ENCODE measurements around the gene FBN2. TPM values are rescaled to one million over a fixed set of nuclear protein-coding genes. Genes with fewer than 3 reads are reported as not detected.

The FBN2 gene
- total RNA-seq, 1 donor from 2014 or later, result 25.2 TPM

DNA sequence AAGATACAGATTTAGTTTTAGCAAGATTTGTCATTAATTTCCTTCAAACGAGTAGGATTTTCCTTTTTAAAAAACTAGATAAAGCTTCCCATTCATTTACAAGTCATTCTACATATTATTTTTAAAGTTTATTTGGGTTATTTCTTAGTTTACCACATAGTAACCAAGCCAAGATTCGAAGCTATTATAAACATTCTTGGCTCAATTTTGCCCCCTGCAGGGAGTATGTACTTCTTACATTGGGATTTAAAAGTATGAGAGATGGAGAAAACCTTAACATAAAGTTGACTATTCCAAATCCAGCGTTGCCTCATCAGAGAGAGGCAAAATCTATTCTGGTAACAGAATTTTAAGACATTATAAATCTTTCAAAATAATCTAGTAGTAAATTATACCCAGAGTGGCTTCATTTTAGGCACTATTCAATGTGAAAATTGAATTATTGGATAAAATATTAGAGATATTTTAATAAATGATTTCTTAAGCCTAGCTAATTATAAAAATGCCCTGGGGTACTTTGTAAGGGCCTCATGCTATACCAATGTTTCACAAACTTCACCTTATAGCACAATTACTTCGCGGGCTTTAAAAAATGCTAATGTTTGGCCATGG is 39.1 kb downstream of the FBN2 start:
- Histone ChIP-seq H3K27me3 (ENCODE audit: control insufficient read depth, insufficient read depth, low read length) (no peaks in the 10 kb centered on the region), H3K36me3 (ENCODE audit: control insufficient read depth, insufficient read depth, low read length) (no peaks in the 10 kb centered on the region), H3K4me3 (ENCODE audit: low read depth, low read length) (no peak overlapping the region)
- TF ChIP-seq, protein P1, sequence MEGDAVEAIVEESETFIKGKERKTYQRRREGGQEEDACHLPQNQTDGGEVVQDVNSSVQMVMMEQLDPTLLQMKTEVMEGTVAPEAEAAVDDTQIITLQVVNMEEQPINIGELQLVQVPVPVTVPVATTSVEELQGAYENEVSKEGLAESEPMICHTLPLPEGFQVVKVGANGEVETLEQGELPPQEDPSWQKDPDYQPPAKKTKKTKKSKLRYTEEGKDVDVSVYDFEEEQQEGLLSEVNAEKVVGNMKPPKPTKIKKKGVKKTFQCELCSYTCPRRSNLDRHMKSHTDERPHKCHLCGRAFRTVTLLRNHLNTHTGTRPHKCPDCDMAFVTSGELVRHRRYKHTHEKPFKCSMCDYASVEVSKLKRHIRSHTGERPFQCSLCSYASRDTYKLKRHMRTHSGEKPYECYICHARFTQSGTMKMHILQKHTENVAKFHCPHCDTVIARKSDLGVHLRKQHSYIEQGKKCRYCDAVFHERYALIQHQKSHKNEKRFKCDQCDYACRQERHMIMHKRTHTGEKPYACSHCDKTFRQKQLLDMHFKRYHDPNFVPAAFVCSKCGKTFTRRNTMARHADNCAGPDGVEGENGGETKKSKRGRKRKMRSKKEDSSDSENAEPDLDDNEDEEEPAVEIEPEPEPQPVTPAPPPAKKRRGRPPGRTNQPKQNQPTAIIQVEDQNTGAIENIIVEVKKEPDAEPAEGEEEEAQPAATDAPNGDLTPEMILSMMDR (IDR thresholded peaks at IDR 0.05; ENCODE audit: insufficient read depth, low read length, poor library complexity, severe bottlenecking), result peak; percentile 46
- DNase-seq (ENCODE audit: low read depth), result peak; percentile 16

DNA sequence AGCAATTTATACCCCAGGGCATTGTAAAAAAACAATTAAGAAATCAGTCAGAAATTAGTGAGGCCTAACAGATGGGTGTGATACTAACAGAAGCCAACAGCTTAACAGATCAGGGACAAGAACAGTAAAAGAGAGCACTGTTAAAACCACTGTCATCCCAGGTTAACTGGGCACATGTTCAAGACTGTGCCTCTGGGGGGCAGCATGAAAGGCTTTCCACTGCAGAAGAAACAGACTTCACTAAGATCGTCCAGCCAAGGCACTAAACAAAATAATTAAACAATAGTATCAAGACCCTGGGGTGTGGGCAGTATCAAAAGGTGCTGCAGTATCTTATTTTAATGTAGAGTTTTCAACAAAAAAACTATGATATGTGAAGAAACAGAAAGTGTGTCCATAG is 43.5 kb downstream of the FBN2 start:
- Histone ChIP-seq H3K36me3 (ENCODE audit: control insufficient read depth, insufficient read depth, low read length) (no peaks in the 10 kb centered on the region), H3K4me3 (ENCODE audit: low read depth, low read length) (no peak overlapping the region), H3K27me3 (ENCODE audit: control insufficient read depth, insufficient read depth, low read length) (no peaks in the 10 kb centered on the region)
- no peak for DNase-seq (ENCODE audit: low read depth)
- TF ChIP-seq, protein P1 (IDR thresholded peaks at IDR 0.05; ENCODE audit: insufficient read depth, low read length, poor library complexity, severe bottlenecking), result no peak

DNA sequence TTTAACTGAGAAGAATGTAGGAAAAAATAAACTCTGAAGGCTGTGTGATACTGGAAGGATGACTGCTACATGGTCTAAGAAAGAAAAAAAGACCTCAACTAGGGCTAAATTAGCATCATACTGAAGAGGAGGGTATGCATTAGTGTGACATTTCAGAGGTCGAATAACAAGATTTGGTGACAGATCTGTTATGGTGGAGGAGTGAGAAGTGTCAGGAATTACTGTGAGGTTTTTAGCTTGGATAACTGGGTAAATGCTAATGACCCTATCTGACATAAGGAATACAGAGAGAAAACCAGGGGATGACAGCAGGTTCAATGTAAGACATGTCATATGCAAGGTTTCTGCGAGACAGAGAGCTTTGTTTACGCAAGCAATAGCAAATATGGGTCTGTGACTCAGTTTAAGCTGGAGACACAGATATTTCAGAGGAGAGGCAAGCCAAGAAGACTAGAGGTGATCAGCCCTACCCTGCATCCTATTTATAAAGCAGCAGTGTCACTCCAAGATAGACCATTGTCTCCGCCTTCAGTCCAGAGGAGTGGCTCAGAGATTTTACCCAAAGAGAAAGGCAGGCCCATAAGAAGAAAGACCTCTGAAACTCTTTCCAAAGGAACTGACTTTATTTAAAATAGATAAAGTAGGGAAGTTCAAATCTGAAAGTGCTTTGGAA is 44.3 kb downstream of the FBN2 start:
- TF ChIP-seq, protein P1 (IDR thresholded peaks at IDR 0.05; ENCODE audit: insufficient read depth, low read length, poor library complexity, severe bottlenecking), result no peak
- Histone ChIP-seq H3K36me3 (ENCODE audit: control insufficient read depth, insufficient read depth, low read length) (no peaks in the 10 kb centered on the region), H3K27me3 (ENCODE audit: control insufficient read depth, insufficient read depth, low read length) (no peaks in the 10 kb centered on the region), H3K4me3 (ENCODE audit: low read depth, low read length) (no peak overlapping the region)
- no peak for DNase-seq (ENCODE audit: low read depth)

DNA sequence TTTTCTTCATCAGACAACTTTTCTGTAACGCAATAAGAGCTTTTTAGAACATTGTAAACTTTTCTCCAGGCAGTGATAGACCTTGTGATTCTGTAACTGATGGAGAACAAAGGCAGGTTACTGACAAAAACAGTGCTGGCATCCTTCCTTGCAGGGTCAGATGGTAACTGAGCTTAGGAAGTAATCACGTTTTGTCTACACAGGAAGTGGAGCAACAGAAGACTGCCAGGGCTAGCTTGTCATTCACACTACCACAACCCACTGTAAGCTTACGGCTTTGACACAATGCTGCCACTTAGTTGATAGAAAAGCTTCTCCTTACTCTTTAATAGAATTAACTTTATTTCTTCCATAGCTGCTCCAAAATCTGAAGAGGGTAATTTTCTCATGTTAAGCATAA is 46.8 kb downstream of the FBN2 start:
- no peak for DNase-seq (ENCODE audit: low read depth)
- TF ChIP-seq, protein P1 (IDR thresholded peaks at IDR 0.05; ENCODE audit: insufficient read depth, low read length, poor library complexity, severe bottlenecking), result no peak

DNA sequence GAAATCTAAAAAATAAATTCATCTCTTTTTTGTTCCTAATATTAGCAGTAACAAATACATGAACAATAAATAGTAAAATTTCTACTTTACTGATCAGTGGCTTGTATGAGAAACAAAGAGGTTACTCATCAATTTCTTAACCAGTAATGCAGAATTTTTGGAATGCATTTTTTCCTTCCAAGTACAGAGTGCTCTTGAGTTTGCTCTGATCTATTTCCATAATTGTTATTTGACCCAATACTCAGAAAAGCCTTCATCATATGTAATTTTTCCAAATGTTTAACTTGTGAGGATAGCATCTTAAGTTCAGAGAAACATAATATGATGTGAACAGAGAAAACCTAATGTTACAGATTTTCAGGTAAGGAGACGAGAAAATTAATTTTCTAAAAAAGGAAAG is 47.3 kb downstream of the FBN2 start:
- H3K36me3 ChIP-seq (ENCODE audit: control insufficient read depth, insufficient read depth, low read length), result no peaks in the 10 kb centered on the region
- TF ChIP-seq, protein P1 (IDR thresholded peaks at IDR 0.05; ENCODE audit: insufficient read depth, low read length, poor library complexity, severe bottlenecking), result no peak
- no peak for DNase-seq (ENCODE audit: low read depth)

More for the DNA sequence above, 46.8 kb downstream of the FBN2 start:
- Histone ChIP-seq H3K27me3 (ENCODE audit: control insufficient read depth, insufficient read depth, low read length) (no peaks in the 10 kb centered on the region), H3K4me3 (ENCODE audit: low read depth, low read length) (no peak overlapping the region), H3K36me3 (ENCODE audit: control insufficient read depth, insufficient read depth, low read length) (no peaks in the 10 kb centered on the region)

More for the DNA sequence above, 47.3 kb downstream of the FBN2 start:
- no peak overlapping the region for H3K4me3 ChIP-seq (ENCODE audit: low read depth, low read length)
- no peaks in the 10 kb centered on the region for H3K27me3 ChIP-seq (ENCODE audit: control insufficient read depth, insufficient read depth, low read length)

All from kidney epithelial cell (primary cell).